Measurements from ENCODE around the gene SLC9A7. TPM values are rescaled to one million over a fixed set of nuclear protein-coding genes. Genes with fewer than 3 reads are reported as not detected.

Gene SLC9A7
- total RNA-seq, 4 donors from 2014 or later, result 0.82 to 29.2 (median 2.3) TPM

GRCh38 chrX:46617906-46618305, 141.0 kb downstream of the SLC9A7 start:
- H3K27me3 ChIP-seq, result no peaks in the 10 kb centered on the region
- H3K4me3 ChIP-seq, result no peak overlapping the region
- TF ChIP-seq CTCF (IDR thresholded peaks at IDR 0.05), result no peak
- no peak for TF ChIP-seq POLR2A (IDR thresholded peaks at IDR 0.05)
- no peak for DNase-seq
- intact Hi-C loops (cut with DNase I; ENCODE audit: low total_unique reads) (no loop called here), in situ Hi-C loops (cut with MboI; ENCODE audit: low pct_ligation_motif_present in 1 of 4, low pct_unique_long_range_greater_than_20kb in 1 of 4, low sequenced_read_pairs in 3 of 4) (no loop called here)
- H3K9me3 ChIP-seq, result no peaks in the 10 kb centered on the region
- no peak overlapping the region for H3K27ac ChIP-seq
- H3K4me1 ChIP-seq, result no peaks in the 10 kb centered on the region
- no peaks in the 10 kb centered on the region for H3K36me3 ChIP-seq

GRCh38 chrX:46611658-46612362, 147.1 kb downstream of the SLC9A7 start:
- in situ Hi-C loops (cut with MboI; ENCODE audit: low pct_ligation_motif_present in 1 of 4, low pct_unique_long_range_greater_than_20kb in 1 of 4, low sequenced_read_pairs in 3 of 4) (no loop called here), intact Hi-C loops (cut with DNase I; ENCODE audit: low total_unique reads) (no loop called here)
- no peak overlapping the region for H3K4me3 ChIP-seq
- DNase-seq, result no peak
- H3K27me3 ChIP-seq, result no peaks in the 10 kb centered on the region
- no peaks in the 10 kb centered on the region for H3K9me3 ChIP-seq
- no peak overlapping the region for H3K27ac ChIP-seq
- TF ChIP-seq POLR2AphosphoS5 (IDR thresholded peaks at IDR 0.05) (no peak), EP300 (IDR thresholded peaks at IDR 0.05; ENCODE audit: low read depth) (no peak), CTCF (IDR thresholded peaks at IDR 0.05) (no peak), POLR2A (IDR thresholded peaks at IDR 0.05) (no peak)
- H3K36me3 ChIP-seq, result no peaks in the 10 kb centered on the region
- no peaks in the 10 kb centered on the region for H3K4me1 ChIP-seq
- 75 to 83% methylated on average over 3 to 13 of the region's 13 CpGs for WGBS, 2 donors (ENCODE audit: low coverage in 1 of 2)

GRCh38 chrX:46610070-46610658, 148.8 kb downstream of the SLC9A7 start:
- TF ChIP-seq EP300 (IDR thresholded peaks at IDR 0.05; ENCODE audit: low read depth) (no peak), POLR2A (IDR thresholded peaks at IDR 0.05) (no peak), CTCF (IDR thresholded peaks at IDR 0.05) (no peak), POLR2AphosphoS5 (IDR thresholded peaks at IDR 0.05) (no peak)
- no peak overlapping the region for H3K4me3 ChIP-seq
- intact Hi-C loops (cut with DNase I; ENCODE audit: low total_unique reads), result no loop called here
- WGBS, 2 donors (ENCODE audit: low coverage in 1 of 2), result 54% methylated on average over 5 of the region's 5 CpGs; no CpG with 5 or more reads in 1 of the 2 donors
- H3K4me1 ChIP-seq, result no peaks in the 10 kb centered on the region
- no peaks in the 10 kb centered on the region for H3K9me3 ChIP-seq
- H3K27me3 ChIP-seq, result no peaks in the 10 kb centered on the region
- H3K27ac ChIP-seq, result no peak overlapping the region
- H3K36me3 ChIP-seq, result no peaks in the 10 kb centered on the region
- in situ Hi-C loops (cut with MboI; ENCODE audit: low pct_ligation_motif_present in 1 of 4, low pct_unique_long_range_greater_than_20kb in 1 of 4, low sequenced_read_pairs in 3 of 4), result no loop called here
- DNase-seq, result no peak

- Histone ChIP-seq H3K4me3 (no peak overlapping the region), H3K27me3 (no peaks in the 10 kb centered on the region), H3K27ac (no peak overlapping the region), H3K36me3 (no peaks in the 10 kb centered on the region), H3K4me1 (no peaks in the 10 kb centered on the region), H3K9me3 (no peaks in the 10 kb centered on the region)
- no peak for DNase-seq
- in situ Hi-C loops (cut with MboI; ENCODE audit: low pct_ligation_motif_present in 1 of 4, low pct_unique_long_range_greater_than_20kb in 1 of 4, low sequenced_read_pairs in 3 of 4) (no loop called here), intact Hi-C loops (cut with DNase I; ENCODE audit: low total_unique reads) (loop anchor here (10.0 kb wide), 1 partner anchor 1493 kb away; no protein-coding TSS in a partner anchor)
- no peak for TF ChIP-seq CTCF (IDR thresholded peaks at IDR 0.05)
- TF ChIP-seq EP300 (IDR thresholded peaks at IDR 0.05; ENCODE audit: low read depth), result no peak
- TF ChIP-seq POLR2AphosphoS5 (IDR thresholded peaks at IDR 0.05), result no peak
- TF ChIP-seq POLR2A (IDR thresholded peaks at IDR 0.05), result no peak
- 84% methylated on average over 11 of the region's 11 CpGs; no CpG with 5 or more reads in 1 of the 2 donors for WGBS, 2 donors (ENCODE audit: low coverage in 1 of 2)
These were observed 151.0 kb downstream of the SLC9A7 start for GRCh38 chrX:46607916-46608315.

Data from transverse colon (tissue), 4 donors.